ENCODE measurements around the gene SPATA31E1.
"Not testable (repeated sequence)": the region's sequence is repeated elsewhere in the genome, so short reads cannot be mapped to it uniquely, and the experiment has no call there.

SPATA31E1 gene

GRCh38 chr9:87937352-87937751, 54.7 kb downstream of the SPATA31E1 start:
- not testable (repeated sequence) for DNase-seq

- not testable (repeated sequence) for DNase-seq
Observed at GRCh38 chr9:87937918-87938317, 55.2 kb downstream of the SPATA31E1 start.

DNA sequence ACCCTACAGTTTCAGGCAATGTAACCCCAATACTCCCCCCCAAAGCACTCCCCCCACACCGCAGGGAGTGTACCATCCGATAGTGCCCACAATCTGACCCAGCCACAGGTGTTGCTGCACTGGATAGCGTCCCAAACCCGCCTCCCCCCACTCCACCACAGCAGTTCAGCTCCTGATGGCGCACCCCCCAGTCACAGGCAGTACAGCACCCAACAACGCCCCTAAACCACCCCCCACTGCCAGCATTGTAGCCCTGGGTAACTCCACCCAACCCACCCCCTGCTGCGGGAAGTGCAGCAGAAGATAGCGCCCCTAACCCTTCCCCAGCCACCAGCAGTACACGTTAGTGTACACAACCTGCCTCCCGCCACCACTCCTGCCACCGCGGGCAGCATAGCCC, 55.7 kb downstream of the SPATA31E1 start:
- not testable (repeated sequence) for DNase-seq
